GM12872 (cell line): Measurements from ENCODE around the gene CCDC170.

Source experiments
- TF ChIP-seq, protein P1 (sequence below): IDR thresholded peaks from 3 replicates; pipeline ENCODE4 v1.5.1; 2011; ENCODE audit warnings: low read depth, mild to moderate bottlenecking, low read length, moderate library complexity; ENCODE audit not compliant: insufficient read depth

Gene CCDC170

DNA sequence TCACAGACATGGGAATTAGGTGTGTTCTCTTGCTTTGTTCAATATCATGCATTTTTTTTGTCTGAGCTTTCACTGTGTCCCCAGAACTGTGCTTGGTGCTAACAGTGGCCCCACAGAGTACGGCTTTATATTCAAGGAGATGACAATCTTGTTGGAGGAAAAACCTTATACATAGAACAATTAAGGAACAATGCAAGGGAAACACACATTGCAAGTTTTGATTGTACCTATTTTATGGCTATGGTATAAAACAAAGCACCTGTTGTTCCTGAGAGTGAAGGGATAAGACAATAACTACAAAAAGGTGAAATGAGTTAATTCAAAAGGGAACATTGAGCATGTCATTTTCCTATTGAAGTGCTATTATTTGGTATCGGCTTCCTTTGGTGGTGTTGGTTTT lies 169.7 kb downstream of the CCDC170 start:
- TF ChIP-seq, protein P1, sequence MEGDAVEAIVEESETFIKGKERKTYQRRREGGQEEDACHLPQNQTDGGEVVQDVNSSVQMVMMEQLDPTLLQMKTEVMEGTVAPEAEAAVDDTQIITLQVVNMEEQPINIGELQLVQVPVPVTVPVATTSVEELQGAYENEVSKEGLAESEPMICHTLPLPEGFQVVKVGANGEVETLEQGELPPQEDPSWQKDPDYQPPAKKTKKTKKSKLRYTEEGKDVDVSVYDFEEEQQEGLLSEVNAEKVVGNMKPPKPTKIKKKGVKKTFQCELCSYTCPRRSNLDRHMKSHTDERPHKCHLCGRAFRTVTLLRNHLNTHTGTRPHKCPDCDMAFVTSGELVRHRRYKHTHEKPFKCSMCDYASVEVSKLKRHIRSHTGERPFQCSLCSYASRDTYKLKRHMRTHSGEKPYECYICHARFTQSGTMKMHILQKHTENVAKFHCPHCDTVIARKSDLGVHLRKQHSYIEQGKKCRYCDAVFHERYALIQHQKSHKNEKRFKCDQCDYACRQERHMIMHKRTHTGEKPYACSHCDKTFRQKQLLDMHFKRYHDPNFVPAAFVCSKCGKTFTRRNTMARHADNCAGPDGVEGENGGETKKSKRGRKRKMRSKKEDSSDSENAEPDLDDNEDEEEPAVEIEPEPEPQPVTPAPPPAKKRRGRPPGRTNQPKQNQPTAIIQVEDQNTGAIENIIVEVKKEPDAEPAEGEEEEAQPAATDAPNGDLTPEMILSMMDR, result no peak

DNA sequence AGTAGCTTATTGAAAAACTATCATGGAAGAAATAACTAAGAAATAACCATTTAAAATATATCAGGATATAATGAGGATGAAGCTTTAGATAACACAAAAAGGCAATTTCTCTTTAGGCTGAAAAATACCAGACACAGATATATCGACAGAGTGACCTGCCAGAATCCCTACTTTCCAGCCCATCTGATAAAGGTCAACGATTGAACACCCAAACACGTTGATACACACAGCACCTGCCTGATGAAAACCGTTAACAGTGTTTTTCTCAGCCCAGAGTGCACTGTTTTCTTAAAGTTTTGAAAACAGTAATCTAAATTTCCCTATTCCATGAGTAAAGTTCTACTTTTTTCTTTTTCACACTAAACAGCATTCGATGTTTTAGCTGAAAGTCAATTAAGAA lies 170.6 kb downstream of the CCDC170 start:
- TF ChIP-seq, protein P1, result no peak

DNA sequence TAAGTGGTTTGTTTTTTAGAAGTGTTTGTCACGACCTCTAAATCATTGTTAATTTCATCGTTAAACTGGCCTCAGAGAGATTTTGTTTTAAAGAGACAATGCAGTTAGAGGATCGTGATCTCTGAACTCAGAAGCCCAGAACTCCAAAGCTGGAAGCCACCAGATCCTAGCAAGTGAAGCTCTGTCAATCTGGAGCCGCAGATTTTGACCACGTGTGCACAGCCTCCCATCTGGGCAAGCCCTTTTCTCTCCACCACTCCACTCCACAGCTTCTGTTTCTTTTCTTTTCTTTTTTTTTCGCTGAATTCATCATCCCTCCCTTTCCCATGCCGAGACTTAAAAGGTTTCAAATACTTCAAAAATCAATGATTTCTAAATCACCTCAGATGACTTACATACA lies 171.5 kb downstream of the CCDC170 start:
- TF ChIP-seq, protein P1, result no peak

DNA sequence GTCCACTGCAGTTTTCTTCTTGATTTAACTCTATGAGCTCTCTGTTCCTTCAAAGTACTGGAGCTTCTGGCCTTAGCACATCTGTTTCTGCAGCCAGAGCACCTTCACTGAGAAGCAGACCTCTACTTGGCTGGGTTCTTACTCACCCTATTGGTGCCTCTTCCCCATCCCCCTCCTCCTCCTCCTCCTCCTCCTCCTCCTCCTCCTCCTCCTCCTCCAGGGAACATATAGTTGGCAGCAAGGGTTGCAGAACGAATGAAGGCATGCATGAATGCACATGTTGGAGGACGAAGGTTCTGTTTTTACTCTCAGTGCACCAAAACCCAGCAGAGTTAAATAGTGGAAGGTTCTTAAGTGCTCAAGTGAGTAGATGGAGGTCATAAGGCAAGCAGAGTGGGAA lies 172.7 kb downstream of the CCDC170 start:
- TF ChIP-seq, protein P1, result no peak

DNA sequence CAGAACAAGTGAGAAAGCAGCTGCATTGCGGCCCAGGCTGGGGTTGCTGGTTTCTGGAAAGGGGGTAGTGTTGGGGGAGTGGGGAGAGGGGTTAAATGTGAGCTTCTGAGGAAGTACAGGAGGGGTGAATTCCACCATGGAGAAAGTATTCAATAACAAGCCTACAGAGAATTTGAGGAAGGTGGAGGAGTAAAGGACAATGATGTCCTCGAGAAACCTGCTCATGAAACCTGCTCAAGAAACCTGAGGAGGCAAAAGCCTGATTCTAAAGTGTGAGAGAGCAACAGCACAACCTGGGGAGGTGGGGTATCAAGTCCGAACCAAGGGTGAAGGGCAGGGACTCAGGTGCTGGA lies 175.4 kb downstream of the CCDC170 start:
- TF ChIP-seq, protein P1, result no peak

DNA sequence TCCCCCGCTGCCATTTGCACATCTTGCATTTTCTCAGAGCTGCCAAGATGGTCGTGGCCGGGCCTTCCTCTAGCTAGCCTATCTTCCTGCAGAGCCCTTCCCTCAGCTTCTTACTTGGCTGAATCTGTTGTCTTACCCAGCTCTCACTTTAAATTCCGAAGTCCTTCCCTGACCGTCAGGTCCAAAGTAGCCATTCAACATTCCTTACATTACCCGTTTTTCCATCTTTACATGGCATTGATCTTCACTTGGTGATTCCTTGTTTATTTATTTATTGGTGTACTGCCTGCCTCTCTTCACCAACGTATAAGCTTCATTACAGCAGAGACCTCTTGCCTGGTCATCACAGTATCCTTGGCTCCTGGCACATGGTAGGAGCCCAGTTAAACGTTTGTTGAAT lies 176.3 kb downstream of the CCDC170 start:
- TF ChIP-seq, protein P1, result no peak
